Neural crest cell (in vitro differentiated cells): Measurements from ENCODE around the gene C1QTNF1. TPM values are rescaled to one million over a fixed set of nuclear protein-coding genes. Genes with fewer than 3 reads are reported as not detected.
A peak's percentile ranks its signal among the peaks of the same experiment; 100 is the strongest.

Experiments
- DNase-seq: peaks from one replicate; pipeline ENCODE4 v3.0.0; 2021; ENCODE audit warnings: low read depth, mixed read lengths, low spot score
- H3K27ac Mint-ChIP-seq: one replicate; pipeline ENCODE4 v1.8.0; 2021; ENCODE audit warnings: mild to moderate bottlenecking, mixed read lengths; ENCODE audit not compliant: unreplicated experiment
- H3K27me3 Mint-ChIP-seq: 2 replicates; pipeline ENCODE4 v1.8.0; 2021; ENCODE audit warnings: low read depth, mild to moderate bottlenecking, mixed read lengths
- H3K36me3 Mint-ChIP-seq: 2 replicates; pipeline ENCODE4 v1.8.0; 2021; ENCODE audit warnings: low read depth, mild to moderate bottlenecking, mixed read lengths
- H3K4me1 Mint-ChIP-seq: 2 replicates; pipeline ENCODE4 v1.8.0; 2021; ENCODE audit warnings: mixed read lengths
- H3K4me3 Mint-ChIP-seq: one replicate; pipeline ENCODE4 v1.8.0; 2021; ENCODE audit warnings: mild to moderate bottlenecking, mixed read lengths
- H3K9me3 Mint-ChIP-seq: 2 replicates; pipeline ENCODE4 v1.8.0; 2021; ENCODE audit warnings: mixed read lengths
- total RNA-seq: library from RNA; stranded (reverse); gene quantifications from 2 replicates; pipeline ENCODE4 v1.2.1, GENCODE V29; 2021
- TF ChIP-seq, protein P1 (sequence below): fragments of 200-600 bp; sonication (generic); conservative IDR thresholded peaks from 2 replicates; pipeline ENCODE4 v1.5.0; 2021; ENCODE audit warnings: antibody characterized with exemption, mild to moderate bottlenecking

The C1QTNF1 gene
- total RNA-seq, 1 donor from 2014 or later = 0.89 TPM

DNA sequence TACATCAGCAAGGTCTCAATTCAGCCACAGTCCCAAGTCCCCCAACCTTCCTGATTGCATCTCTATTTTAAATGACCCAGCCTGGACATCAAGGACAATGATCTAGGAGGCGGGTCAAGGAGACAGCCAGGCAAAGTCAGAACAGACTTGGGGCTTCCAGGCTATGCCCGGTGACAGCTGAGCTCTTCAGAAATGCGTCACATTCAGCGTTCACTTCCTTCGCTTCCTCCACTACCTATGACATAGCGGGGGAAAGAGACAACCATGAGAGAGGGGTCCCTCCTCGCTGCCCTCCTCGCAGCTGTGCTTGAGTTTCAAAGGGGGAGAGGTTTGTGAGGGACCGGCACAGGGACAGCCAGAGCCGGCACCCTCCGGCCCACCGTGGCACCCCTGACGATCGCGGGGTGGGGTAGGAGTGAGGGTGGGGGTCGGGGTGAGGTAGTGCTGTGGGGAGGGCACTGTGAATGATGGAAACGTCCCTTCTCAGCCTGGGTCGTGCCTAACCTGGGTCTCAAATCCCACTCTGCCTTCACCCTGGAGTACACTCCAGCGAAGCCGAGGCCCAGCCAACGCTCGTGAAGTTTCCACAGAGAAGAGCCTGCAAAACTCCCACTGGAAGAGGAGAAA is 31.9 kb upstream of the C1QTNF1 start:
- Mint-ChIP-seq H3K4me1 (peaks cover 4% of the 10 kb centered on the region), H3K27me3 (no peaks in the 10 kb centered on the region), H3K9me3 (no peaks in the 10 kb centered on the region), H3K4me3 (no peak overlapping the region), H3K27ac (no peak overlapping the region), H3K36me3 (peaks cover 5% of the 10 kb centered on the region)
- TF ChIP-seq, protein P1, sequence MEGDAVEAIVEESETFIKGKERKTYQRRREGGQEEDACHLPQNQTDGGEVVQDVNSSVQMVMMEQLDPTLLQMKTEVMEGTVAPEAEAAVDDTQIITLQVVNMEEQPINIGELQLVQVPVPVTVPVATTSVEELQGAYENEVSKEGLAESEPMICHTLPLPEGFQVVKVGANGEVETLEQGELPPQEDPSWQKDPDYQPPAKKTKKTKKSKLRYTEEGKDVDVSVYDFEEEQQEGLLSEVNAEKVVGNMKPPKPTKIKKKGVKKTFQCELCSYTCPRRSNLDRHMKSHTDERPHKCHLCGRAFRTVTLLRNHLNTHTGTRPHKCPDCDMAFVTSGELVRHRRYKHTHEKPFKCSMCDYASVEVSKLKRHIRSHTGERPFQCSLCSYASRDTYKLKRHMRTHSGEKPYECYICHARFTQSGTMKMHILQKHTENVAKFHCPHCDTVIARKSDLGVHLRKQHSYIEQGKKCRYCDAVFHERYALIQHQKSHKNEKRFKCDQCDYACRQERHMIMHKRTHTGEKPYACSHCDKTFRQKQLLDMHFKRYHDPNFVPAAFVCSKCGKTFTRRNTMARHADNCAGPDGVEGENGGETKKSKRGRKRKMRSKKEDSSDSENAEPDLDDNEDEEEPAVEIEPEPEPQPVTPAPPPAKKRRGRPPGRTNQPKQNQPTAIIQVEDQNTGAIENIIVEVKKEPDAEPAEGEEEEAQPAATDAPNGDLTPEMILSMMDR = no peak
- DNase-seq = no peak

DNA sequence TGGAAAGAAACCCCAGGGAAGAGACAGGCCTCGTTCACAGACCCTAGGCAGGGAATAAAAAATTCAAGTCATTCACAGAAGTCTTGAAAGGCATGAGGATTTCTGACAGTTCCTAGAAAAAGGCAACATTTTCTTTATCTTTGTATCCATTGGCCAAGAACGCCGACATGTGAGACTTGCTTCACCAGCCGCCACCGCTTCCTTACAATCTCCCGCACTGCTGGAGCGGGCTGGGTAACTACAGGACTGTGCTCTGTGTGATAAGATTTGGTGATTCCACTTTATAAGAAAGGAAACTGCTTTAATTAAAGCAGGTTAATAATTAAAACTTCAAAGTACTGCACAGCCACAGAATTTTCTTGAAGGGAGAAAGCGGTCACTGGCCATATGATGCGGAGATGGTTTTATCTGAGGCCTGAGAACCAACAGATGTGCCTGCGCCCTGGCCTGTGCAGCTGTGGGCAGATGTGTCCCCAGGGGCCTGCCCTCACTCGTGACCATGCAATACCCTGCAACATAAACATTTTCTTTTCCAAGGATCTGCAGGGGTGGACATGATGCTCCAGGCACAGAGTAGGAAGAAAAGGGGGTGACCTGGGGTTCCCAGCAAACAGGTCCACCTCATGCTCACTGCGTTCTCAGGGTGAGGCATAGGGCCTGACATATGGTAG is 31.3 kb upstream of the C1QTNF1 start:
- H3K4me3 Mint-ChIP-seq = no peak overlapping the region
- H3K27me3 Mint-ChIP-seq = no peaks in the 10 kb centered on the region
- DNase-seq = no peak
- H3K9me3 Mint-ChIP-seq = no peaks in the 10 kb centered on the region
- TF ChIP-seq, protein P1 = no peak
- H3K36me3 Mint-ChIP-seq = peaks cover 5% of the 10 kb centered on the region
- peaks cover 4% of the 10 kb centered on the region for H3K4me1 Mint-ChIP-seq
- no peak overlapping the region for H3K27ac Mint-ChIP-seq

DNA sequence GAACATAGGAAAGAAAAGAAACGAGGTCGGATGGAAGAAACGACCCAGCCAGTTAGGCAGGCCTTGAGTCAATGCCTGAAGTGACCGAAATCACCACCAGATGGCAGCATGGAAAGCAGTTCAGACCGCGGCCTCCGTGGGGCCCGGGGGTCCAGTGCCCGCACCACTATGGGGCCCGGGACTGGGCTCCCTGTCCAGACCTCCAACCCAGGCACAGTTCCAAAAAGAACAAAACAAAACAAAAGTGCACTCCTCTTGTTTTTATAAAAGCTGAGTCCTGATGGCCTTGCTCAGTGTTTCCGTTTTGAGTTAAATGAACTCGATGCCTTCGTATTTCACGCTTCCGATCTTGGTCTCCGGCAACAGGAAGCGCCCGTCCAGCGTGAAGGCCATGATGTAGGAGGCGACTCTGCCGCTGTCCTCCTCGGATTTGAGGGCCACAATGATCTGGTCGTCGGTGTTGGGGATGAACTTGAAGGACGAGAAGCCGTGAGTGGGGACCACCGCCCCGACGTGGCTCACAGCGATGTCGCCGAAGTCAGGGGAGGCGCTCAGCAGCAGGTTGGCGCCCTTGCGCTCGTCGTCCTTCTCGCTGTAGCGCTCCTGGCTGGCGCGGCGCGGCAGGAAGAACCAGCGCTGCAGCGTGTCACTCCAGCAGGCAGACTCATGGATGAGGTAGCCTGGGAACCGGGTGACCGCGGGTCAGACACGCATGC is 30.6 kb upstream of the C1QTNF1 start:
- Mint-ChIP-seq H3K27me3 (no peaks in the 10 kb centered on the region), H3K36me3 (peaks cover 5% of the 10 kb centered on the region), H3K9me3 (no peaks in the 10 kb centered on the region), H3K4me3 (no peak overlapping the region), H3K4me1 (peaks cover 4% of the 10 kb centered on the region), H3K27ac (no peak overlapping the region)
- DNase-seq = peak; percentile 68
- TF ChIP-seq, protein P1 = peak; percentile 85

DNA sequence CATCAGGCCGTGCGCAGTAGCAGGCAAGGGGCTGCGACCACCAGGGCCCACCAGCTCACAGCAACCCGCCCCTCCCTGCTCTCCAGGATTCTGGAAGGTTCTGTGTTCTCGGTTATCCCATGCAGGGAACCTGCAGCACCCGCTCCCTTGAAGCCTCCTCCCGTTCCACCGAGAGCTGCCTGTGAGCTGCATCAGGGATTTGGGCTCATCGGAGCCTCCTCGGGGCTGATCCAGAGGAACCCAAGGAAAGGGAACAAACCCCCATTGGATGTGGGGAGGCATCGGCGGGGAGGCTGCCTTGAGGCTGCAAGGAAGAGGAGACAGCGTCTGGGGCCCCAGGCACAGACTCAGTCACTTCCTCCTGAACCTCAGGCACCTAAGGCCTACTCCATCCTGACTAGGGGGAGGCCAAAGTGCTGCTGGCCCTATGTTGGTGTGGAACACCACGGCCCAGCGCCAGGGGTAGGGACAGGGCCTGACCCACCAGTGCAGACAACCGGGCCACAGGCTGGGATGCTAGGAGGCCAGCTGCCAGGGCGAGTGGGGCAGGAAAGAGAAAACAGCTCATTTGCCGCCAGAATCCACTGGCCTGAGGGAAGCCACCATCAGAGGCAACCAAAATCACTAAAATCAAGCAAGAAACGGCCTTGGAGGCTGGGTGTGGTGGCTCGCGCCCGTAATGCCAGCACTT is 29.8 kb upstream of the C1QTNF1 start:
- H3K4me3 Mint-ChIP-seq = no peak overlapping the region
- TF ChIP-seq, protein P1 = no peak
- no peaks in the 10 kb centered on the region for H3K9me3 Mint-ChIP-seq
- no peak for DNase-seq
- no peak overlapping the region for H3K27ac Mint-ChIP-seq
- peaks cover 5% of the 10 kb centered on the region for H3K36me3 Mint-ChIP-seq
- no peaks in the 10 kb centered on the region for H3K27me3 Mint-ChIP-seq
- peaks cover 4% of the 10 kb centered on the region for H3K4me1 Mint-ChIP-seq

DNA sequence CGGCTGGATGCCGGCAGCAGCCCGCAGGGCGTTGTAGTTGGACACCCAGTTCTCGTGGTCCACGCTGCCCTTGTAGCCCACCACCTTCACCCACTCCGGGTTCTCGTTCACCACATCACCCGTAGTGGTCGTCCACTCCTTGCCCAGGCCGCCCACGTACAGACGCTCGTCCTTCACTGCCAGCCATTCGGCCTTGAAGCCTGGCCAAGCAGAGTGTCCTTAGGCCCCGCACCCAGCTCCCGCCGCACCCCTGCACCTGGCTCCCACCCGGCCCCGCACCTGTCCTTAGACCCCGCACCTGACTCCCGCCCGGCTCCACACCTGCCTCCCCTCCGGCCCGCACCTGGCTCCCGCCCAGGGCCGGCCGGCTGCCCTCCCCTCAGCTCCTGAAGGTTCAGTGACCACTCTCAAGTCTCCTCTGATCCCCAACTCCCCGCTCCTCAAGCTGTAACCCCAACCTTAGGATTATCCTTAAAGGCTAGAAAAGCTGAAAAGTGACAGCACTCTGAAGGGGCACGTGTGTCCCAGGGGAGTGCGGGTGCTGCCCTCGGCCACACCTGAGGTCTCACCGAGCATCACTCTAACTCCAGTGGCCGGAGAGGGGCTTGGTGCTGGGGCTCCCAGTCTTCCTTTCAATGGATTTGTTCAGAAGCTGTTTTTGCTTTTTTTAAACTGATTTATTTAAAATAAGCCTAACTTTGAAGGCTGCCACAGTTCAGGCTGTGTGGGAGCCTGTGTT is 28.8 kb upstream of the C1QTNF1 start:
- Mint-ChIP-seq H3K9me3 (no peaks in the 10 kb centered on the region), H3K4me3 (no peak overlapping the region), H3K27me3 (no peaks in the 10 kb centered on the region), H3K27ac (no peak overlapping the region), H3K4me1 (peaks cover 4% of the 10 kb centered on the region), H3K36me3 (peaks cover 5% of the 10 kb centered on the region)
- no peak for DNase-seq
- TF ChIP-seq, protein P1 = no peak
